HG02610 (cell line): ENCODE measurements around the gene NELFCD.
A peak's percentile ranks its signal among the peaks of the same experiment; 100 is the strongest.
"Not testable (repeated sequence)": the region's sequence is repeated elsewhere in the genome, so short reads cannot be mapped to it uniquely, and the experiment has no call there.

ENCODE experiments used
- ATAC-seq: cut with Tn5 transposase; IDR thresholded peaks from one replicate; pipeline ENCODE4 v1.9.1; 2021; ENCODE audit warnings: mild to moderate bottlenecking, moderate library complexity; ENCODE audit not compliant: unreplicated experiment

The NELFCD gene, protein sequence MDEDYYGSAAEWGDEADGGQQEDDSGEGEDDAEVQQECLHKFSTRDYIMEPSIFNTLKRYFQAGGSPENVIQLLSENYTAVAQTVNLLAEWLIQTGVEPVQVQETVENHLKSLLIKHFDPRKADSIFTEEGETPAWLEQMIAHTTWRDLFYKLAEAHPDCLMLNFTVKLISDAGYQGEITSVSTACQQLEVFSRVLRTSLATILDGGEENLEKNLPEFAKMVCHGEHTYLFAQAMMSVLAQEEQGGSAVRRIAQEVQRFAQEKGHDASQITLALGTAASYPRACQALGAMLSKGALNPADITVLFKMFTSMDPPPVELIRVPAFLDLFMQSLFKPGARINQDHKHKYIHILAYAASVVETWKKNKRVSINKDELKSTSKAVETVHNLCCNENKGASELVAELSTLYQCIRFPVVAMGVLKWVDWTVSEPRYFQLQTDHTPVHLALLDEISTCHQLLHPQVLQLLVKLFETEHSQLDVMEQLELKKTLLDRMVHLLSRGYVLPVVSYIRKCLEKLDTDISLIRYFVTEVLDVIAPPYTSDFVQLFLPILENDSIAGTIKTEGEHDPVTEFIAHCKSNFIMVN

DNA sequence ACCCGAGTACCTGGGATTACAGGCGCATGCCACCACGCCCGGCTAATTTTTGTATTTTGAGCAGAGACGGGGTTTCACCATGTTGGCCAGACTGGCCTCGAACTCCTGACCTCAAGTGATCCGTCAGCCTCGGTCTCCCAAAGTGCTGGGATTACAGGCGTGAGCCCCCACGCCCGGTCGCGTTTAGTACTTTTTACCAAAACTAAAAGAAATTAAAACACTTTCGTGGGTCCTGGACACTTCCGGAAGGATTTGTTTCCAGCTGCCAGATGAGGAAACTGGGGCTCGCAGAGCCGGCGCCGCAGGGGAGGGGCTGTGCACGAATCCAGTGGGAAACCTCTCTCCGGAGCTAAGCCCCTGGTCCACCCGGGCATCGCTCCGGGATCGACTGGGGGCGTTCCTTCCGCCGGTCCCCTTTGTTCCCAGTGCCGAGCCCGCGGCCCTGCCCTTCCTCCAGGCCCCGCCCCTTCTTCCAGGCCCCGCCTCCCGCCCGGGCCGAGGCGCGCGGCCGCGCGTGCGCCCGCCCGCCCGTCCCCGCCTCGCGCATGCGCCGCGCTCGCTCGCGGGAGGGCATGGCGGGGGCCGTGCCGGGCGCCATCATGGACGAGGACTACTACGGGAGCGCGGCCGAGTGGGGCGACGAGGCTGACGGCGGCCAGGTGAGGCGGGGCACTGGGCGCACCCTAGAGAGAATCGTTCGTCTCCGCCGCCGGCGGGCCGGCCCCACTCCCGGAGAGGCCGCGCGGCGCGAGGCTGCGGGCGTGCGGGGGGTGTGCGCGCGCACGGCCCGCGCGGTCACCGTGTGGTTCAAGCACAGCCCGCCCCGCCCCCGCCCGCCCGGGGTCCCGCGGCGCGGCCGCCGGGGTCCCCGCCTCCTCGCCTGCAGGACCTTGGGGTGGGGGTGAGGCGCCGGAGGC is at the start of gene NELFCD:
TSS of gene NELFCD (plus strand) at position 546 of the 917 bp plus-strand sequence. CDS start at position 600, 54 bp downstream.
- ATAC-seq, result peak; percentile 69

DNA sequence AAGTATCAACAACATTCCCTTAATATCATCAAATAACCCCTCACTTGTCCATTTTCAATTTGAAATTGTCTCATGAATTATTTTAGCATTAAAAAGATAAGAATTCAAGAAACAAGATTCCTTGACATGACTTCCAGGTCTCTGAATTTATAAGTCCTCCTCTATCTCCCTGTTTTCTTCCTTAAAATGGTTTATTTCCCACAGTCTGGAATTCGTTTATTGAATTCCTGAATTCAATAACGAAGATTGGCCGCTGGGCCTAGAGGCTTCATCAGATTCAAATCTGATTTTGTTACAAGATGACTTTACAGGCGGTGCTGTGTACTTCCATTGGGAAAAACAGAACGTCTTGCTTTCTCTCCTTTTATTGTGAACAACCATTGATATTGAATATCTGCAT is 48.9 kb upstream of the NELFCD start:
- no peak for ATAC-seq

DNA sequence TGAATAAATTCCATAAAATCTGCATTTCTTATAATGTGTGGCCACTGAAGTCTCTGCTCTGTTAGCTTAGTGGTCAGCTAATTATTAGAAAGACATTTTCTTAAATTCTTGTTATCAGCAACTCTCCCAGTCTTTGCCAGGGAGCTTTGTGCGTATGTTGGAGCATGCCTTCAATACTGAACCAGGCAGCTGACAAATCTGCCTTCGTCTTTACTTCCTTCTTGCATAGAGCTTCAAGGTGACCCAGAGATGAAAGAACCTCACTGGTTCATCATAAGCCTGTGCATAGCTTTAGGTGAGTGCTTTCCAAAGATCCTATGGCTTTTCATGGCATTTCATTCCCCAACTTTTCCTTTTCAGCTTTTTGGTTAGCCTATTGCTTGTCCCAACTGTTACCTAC is 43.0 kb upstream of the NELFCD start:
- ATAC-seq, result no peak

GRCh38 chr20:58938541-58938940 is 42.5 kb upstream of the NELFCD start:
- no peak for ATAC-seq

- no peak for ATAC-seq
These were observed 39.6 kb upstream of the NELFCD start for GRCh38 chr20:58941471-58941870.

DNA sequence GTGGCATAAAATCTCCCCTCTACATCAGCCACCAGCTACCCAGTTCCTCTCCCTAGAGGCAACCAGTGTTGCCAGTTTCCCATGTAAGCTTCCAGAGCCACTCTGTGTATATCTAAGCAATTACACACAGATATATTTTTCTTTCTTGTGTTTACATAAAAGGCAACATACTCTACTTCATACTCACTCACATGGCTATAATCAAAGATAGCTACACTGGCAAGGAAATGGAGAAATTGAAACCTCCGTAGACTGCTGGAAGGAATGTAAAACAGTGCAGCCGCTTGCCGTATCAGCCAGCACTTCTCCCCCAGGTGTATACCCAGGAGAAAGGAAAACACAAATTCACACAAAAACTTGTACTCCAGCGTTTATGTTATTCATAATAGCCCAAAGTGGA is 38.5 kb upstream of the NELFCD start:
- ATAC-seq, result no peak

DNA sequence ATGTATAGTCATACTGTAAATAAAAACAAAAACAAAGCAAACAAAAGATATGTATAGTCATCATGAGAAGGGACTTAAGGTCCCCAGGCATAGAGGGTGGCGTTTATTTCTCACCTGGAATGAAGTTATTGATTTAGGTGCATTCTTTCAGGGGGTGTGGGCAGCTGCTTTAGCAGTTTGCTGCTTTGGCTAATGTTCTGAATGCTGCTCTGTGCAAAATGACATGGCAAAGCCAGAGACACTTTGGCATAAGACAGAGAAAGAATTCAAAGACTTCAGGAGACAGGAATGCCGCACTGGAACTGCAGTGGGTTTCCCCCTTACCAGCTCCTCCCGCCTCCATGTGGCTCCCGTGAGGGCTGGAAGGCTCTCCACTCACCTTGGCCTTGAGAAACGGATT is 36.4 kb upstream of the NELFCD start:
- no peak for ATAC-seq

DNA sequence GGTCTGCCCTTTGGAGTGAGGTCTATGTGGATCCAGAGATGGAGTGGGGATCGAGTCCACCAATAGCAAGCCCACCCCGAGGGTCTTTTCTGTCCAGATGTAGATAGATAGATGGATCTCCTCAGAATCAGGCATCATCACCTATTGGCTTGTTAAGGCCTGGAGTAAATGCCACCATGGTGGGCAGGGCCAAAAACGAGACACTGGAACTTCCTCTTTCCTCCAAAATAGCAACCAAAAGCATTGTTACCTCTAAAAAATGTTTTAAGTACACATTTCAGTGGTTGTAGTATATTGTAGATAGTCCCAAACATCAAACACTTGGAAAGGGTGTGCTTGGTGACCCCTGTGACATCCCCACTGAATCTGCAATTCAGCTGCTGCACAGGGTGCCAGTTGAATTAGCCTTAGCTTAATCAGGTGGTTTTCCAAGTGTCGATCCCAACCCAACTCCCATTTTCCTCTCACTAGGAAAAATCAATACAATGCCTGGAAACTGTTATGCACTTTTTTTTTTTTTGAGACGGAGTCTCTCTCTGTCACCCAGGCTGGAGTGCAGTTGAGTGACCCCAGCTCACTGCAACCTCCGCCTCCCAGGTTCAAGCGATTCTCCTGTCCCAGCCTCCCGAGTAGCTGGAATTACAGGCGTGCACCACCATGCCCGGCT is 35.0 kb upstream of the NELFCD start:
- ATAC-seq, result no peak

- ATAC-seq, result not testable (repeated sequence)
These were observed 33.2 kb upstream of the NELFCD start for GRCh38 chr20:58947797-58948388.

DNA sequence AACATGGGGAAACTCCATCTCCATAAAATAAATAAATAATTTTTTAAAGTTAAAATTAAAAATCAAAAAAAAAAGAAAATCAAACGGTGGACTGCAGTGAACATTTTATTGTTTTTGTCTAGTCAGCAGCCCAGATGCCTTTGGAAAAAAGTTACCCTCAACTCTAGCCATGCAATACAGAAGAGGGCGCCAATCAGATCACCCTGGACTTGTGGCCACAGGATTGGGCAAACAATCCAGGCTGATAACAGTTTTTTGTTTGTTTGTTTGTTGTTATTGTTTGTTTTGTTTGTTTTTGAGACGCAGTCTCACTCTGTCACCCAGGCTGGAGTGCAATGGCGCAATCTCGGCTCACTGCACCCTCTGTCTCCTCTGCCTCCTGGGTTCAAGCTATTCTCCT is 30.5 kb upstream of the NELFCD start:
- ATAC-seq, result no peak

DNA sequence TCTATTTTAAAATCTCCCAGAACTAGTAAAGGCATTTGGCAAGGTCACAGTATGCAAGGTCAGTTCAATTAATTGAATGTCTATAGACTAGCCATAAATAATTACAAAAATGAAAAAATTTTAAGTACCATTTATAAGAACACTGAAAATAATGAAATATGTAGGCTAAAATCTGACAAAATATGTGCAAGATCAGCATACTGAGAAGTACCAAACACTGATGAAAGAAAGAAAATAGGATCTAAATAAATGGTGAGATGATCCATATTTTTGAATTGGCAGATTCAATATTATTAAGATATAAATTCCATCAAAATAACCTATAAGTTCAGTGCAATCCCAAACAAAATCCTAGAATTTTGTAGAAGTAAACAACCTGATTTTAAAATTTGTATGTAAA is 28.0 kb upstream of the NELFCD start:
- no peak for ATAC-seq

GRCh38 chr20:58956078-58956477 is 25.0 kb upstream of the NELFCD start:
- ATAC-seq, result no peak

DNA sequence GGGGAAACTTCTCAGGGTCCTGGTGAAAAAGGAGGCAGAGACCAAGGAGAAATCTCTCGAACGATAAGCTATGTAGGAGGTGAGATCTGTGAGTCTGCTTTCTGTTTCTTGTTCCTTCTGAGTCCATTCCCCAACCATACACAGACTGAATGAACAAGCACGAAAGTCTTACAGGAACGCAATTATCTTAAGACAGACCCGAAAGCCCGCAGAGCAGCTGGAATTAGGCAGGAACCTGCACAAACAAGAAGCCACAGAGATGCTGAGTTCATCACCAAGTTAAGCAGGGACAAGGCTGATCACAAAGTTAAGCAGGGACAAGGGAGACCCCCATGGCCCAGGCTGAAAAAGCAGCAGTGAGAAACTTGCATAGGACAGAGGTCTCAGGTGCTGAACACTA is 21.4 kb upstream of the NELFCD start:
- ATAC-seq, result no peak

GRCh38 chr20:58963060-58963584 is 17.9 kb upstream of the NELFCD start:
- ATAC-seq, result no peak

GRCh38 chr20:58963922-58964321 is 17.1 kb upstream of the NELFCD start:
- ATAC-seq, result not testable (repeated sequence)

DNA sequence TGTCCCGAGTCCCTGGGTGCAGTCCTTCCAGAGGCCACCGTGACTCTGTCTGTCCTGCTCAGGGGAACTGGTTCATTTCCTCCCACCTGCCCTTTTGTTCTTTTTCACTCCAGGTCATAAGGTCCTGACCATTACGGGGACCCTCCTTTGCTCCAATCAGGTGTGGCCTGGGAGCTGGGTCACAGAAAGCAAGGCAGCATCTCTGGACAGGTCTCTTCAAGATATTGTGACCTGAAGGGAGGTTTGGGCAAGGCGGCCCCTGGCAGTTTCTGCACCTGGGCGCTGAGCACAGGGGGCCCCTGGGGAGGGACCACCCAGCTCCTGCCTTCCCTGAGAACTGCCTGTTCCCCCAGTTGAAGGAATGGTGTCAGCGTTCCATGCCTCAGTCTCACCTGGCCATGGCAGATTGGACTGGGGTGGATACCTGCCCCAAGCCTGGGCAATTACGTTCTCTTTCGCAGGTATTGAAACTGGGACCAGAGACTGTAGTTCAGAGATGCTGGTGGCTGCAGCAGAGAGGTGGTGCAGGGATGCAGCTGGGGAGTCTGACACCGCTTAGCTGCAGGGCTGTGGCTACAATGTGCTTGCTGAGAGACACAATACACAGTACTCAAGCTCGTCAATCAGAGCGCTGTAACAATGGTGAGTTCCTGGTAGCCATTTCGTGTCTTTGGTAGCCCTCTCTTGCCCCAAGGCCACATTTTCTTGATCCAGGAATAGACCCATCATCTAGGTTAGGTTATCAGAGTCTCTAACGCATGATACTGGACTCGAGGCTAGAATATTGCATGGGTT is 15.6 kb upstream of the NELFCD start:
- no peak for ATAC-seq

DNA sequence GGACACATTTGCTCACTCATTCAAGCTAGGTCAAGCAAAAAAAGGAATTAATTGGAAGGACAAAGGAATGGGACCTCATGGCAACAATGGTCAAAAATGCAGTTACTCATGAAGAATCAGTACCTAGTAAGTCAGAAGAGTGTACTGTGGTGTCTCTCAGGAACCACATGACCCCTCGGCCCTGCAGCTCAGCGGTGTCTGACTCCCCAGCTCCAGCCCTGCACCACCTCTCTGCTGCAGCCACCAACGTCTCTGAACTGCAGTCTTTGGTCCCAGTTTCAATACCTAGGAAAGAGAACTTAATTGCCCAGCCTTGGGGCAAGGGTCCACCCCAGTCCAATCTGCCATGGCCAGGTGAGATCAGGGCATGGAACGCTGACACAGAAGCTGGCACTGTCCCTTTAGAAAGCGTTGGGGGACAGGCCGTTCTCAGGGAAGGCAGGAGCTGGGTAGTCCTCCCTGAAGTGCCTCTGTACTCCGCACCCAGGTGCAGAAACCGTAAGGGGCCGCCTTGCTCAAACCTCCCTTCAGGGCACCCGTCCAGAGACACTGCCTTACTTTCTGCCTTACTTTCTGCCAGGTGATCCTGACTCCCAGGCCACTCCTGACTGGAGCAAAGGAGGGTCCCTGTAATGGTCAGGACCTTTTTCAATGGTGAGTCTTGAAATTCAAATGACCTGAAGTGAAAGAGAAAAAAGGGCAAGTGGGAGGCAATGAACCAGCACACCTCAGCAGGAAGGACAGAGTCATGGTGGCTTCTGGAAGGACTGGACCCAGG is 13.2 kb upstream of the NELFCD start:
- ATAC-seq, result no peak

- ATAC-seq, result no peak
These were observed 11.6 kb upstream of the NELFCD start for GRCh38 chr20:58969439-58969838.

DNA sequence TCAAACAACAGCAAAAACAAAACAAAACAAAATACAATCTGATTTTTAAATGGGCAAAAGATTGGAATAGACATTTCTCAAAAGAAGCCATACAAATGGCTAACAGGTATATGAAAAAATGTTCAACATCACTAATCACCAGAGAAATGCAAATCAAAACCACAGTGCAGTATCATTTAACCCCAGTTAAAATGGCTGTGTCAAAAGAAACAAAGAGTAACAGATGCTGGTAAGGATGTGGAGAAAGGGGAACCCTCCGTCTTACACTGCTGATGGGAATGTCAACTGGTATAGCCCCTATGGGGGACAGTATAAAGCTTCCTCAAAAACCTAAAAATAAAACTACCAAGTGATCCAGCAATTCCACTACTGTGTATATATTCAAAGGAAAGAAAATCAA is 10.9 kb upstream of the NELFCD start:
- ATAC-seq, result no peak
